Measurements from ENCODE around the gene LRRFIP1.

Gene LRRFIP1

GRCh38 chr2:237671466-237672138, 44.2 kb downstream of the LRRFIP1 start:
- H3K4me3 ChIP-seq (ENCODE audit: low read length) = peak overlapping the region; percentile 51
- peaks cover 31% of the 10 kb centered on the region for H3F3A ChIP-seq (ENCODE audit: control insufficient read depth, insufficient read depth)
- no peaks in the 10 kb centered on the region for H3K9me2 ChIP-seq (replicated peaks; ENCODE audit: control insufficient read depth, low read length)
- H3K27me3 ChIP-seq (ENCODE audit: control insufficient read depth, low read length) = no peaks in the 10 kb centered on the region
- H3K4me1 ChIP-seq (ENCODE audit: control insufficient read depth, low read length) = peaks cover 94% of the 10 kb centered on the region
- H3K79me2 ChIP-seq (ENCODE audit: control insufficient read depth, low read length) = no peaks in the 10 kb centered on the region
- TF ChIP-seq, protein P1, sequence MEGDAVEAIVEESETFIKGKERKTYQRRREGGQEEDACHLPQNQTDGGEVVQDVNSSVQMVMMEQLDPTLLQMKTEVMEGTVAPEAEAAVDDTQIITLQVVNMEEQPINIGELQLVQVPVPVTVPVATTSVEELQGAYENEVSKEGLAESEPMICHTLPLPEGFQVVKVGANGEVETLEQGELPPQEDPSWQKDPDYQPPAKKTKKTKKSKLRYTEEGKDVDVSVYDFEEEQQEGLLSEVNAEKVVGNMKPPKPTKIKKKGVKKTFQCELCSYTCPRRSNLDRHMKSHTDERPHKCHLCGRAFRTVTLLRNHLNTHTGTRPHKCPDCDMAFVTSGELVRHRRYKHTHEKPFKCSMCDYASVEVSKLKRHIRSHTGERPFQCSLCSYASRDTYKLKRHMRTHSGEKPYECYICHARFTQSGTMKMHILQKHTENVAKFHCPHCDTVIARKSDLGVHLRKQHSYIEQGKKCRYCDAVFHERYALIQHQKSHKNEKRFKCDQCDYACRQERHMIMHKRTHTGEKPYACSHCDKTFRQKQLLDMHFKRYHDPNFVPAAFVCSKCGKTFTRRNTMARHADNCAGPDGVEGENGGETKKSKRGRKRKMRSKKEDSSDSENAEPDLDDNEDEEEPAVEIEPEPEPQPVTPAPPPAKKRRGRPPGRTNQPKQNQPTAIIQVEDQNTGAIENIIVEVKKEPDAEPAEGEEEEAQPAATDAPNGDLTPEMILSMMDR (IDR thresholded peaks at IDR 0.05; ENCODE audit: low read depth, low read length, poor library complexity, severe bottlenecking) = no peak
- no peak for TF ChIP-seq EZH2phosphoT487 (IDR thresholded peaks at IDR 0.05; ENCODE audit: borderline replicate concordance, low read length)
- peak overlapping the region; percentile 73 for H3K27ac ChIP-seq (ENCODE audit: low read depth, low read length)
- no peaks in the 10 kb centered on the region for H3K36me3 ChIP-seq (ENCODE audit: control insufficient read depth, low read length)
- no peaks in the 10 kb centered on the region for H4K20me1 ChIP-seq (ENCODE audit: control insufficient read depth, insufficient read depth, low read depth, low read length)
- H3K9me3 ChIP-seq (ENCODE audit: control insufficient read depth, insufficient read depth, low read length) = no peaks in the 10 kb centered on the region
- H3K4me2 ChIP-seq (ENCODE audit: low read length) = peak overlapping the region; percentile 93

GRCh38 chr2:237672731-237673129, 45.3 kb downstream of the LRRFIP1 start:
- peak overlapping the region; percentile 73 for H3K27ac ChIP-seq (ENCODE audit: low read depth, low read length)
- H4K20me1 ChIP-seq (ENCODE audit: control insufficient read depth, insufficient read depth, low read depth, low read length) = no peaks in the 10 kb centered on the region
- no peaks in the 10 kb centered on the region for H3K9me3 ChIP-seq (ENCODE audit: control insufficient read depth, insufficient read depth, low read length)
- H3K4me1 ChIP-seq (ENCODE audit: control insufficient read depth, low read length) = peaks cover 99% of the 10 kb centered on the region
- H3K9me2 ChIP-seq (replicated peaks; ENCODE audit: control insufficient read depth, low read length) = no peaks in the 10 kb centered on the region
- H3K4me3 ChIP-seq (ENCODE audit: low read length) = peak overlapping the region; percentile 73
- no peaks in the 10 kb centered on the region for H3K79me2 ChIP-seq (ENCODE audit: control insufficient read depth, low read length)
- no peaks in the 10 kb centered on the region for H3K36me3 ChIP-seq (ENCODE audit: control insufficient read depth, low read length)
- TF ChIP-seq, protein P1 (IDR thresholded peaks at IDR 0.05; ENCODE audit: low read depth, low read length, poor library complexity, severe bottlenecking) = no peak
- no peak for TF ChIP-seq EZH2phosphoT487 (IDR thresholded peaks at IDR 0.05; ENCODE audit: borderline replicate concordance, low read length)
- peak overlapping the region; percentile 93 for H3K4me2 ChIP-seq (ENCODE audit: low read length)
- no peaks in the 10 kb centered on the region for H3K27me3 ChIP-seq (ENCODE audit: control insufficient read depth, low read length)
- peaks cover 31% of the 10 kb centered on the region for H3F3A ChIP-seq (ENCODE audit: control insufficient read depth, insufficient read depth)

DNA sequence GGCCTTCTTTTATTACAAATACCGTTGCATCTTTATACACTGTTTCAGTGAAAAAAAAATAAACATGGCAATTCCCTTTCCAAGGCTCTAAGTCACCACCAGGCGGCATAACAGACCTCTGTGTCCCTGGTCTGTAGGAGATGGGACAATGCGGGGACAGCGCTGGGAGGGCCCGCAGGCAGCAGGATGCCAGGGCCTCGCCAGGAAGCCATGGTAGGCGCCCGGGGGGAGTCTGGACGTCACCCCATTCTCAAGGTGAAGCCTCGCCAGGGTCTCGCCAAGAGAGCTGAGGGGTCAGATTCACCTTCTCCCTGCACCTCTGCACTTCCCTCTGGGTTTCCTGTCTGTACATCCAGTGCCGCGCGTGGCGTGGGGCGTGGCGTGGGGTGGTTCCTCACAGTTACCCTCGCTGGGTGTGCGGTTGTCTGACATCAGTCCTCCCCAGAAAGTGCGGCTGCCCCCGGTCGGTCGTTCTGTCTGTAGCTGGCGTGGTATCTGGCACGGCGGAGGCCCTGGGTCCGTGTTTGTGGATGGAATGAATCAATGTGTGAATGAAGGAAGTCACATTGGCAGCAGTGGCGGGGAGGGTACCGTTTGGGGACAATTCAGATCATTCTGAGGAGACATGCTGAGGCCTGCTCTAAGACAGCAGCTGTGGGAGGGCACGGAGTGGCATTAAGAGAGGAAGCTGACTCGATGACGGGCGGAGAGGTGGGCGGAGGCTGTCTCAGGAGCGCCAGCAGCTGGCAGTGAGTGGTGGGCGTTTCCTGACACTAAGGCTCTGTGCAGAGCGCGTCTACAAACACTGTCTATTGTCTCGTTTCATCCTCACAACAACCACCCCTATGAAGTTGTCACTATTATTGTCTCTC, 46.0 kb downstream of the LRRFIP1 start:
- TF ChIP-seq EZH2phosphoT487 (IDR thresholded peaks at IDR 0.05; ENCODE audit: borderline replicate concordance, low read length) = no peak
- TF ChIP-seq, protein P1 (IDR thresholded peaks at IDR 0.05; ENCODE audit: low read depth, low read length, poor library complexity, severe bottlenecking) = peak; percentile 79
- peak overlapping the region; percentile 93 for H3K4me2 ChIP-seq (ENCODE audit: low read length)
- H3K4me1 ChIP-seq (ENCODE audit: control insufficient read depth, low read length) = peaks cover 99% of the 10 kb centered on the region
- peaks cover 31% of the 10 kb centered on the region for H3F3A ChIP-seq (ENCODE audit: control insufficient read depth, insufficient read depth)
- H3K9me2 ChIP-seq (replicated peaks; ENCODE audit: control insufficient read depth, low read length) = no peaks in the 10 kb centered on the region
- peak overlapping the region; percentile 73 for H3K4me3 ChIP-seq (ENCODE audit: low read length)
- no peaks in the 10 kb centered on the region for H3K36me3 ChIP-seq (ENCODE audit: control insufficient read depth, low read length)
- no peaks in the 10 kb centered on the region for H3K79me2 ChIP-seq (ENCODE audit: control insufficient read depth, low read length)
- H3K27ac ChIP-seq (ENCODE audit: low read depth, low read length) = peak overlapping the region; percentile 73
- no peaks in the 10 kb centered on the region for H3K27me3 ChIP-seq (ENCODE audit: control insufficient read depth, low read length)
- no peaks in the 10 kb centered on the region for H4K20me1 ChIP-seq (ENCODE audit: control insufficient read depth, insufficient read depth, low read depth, low read length)
- H3K9me3 ChIP-seq (ENCODE audit: control insufficient read depth, insufficient read depth, low read length) = no peaks in the 10 kb centered on the region
